Esophagus muscularis mucosa (tissue), 4 donors: ENCODE results near the gene OSBPL3. TPM values are rescaled to one million over a fixed set of nuclear protein-coding genes. Genes with fewer than 3 reads are reported as not detected.

ENCODE experiments used
- DNase-seq: peaks from one replicate; pipeline ENCODE4 v3.0.0-alpha.2; 2017; ENCODE audit errors: extremely low spot score
- H3K27ac ChIP-seq, 4 donors: fragments of 200-600 bp; sonication (generic); replicated peaks in 1 of 4; 1 replicate in 3 of 4; 2 replicates in 1 of 4; pipeline ENCODE4 v1.5.1; 2016 to 2019; ENCODE audit warnings: mild to moderate bottlenecking in 1 of 4
- H3K27me3 ChIP-seq, 4 donors: fragments of 200-600 bp; sonication (generic); one replicate each; pipeline versions ENCODE4 v1.5.1 to v1.6.0; 2016 to 2019
- H3K36me3 ChIP-seq, 4 donors: fragments of 200-600 bp; sonication (generic); one replicate each; pipeline ENCODE4 v1.5.1; 2016 to 2019
- H3K4me1 ChIP-seq, 4 donors: fragments of 200-600 bp; sonication (generic); one replicate each; pipeline ENCODE4 v1.5.1; 2016 to 2019
- H3K4me3 ChIP-seq, 4 donors: fragments of 200-600 bp; sonication (generic); 1 replicate in 2 of 4; 2 replicates in 2 of 4; pipeline ENCODE4 v1.5.1; 2016 to 2019; ENCODE audit warnings: mild to moderate bottlenecking in 4 of 4, moderate library complexity in 1 of 4
- H3K9me3 ChIP-seq, 4 donors: fragments of 200-600 bp; sonication (generic); 1 replicate in 3 of 4; 2 replicates in 1 of 4; pipeline ENCODE4 v1.5.1; 2016 to 2019
- CTCF ChIP-seq, 3 experiments: fragments of 200-600 bp in 2 of 3; fragments of 450-650 bp in 1 of 3; sonication (generic) in 2 of 3; IDR thresholded peaks; one replicate each; pipeline ENCODE4 v1.5.1; 2017 to 2019; ENCODE audit warnings: antibody characterized with exemption in 3 of 3, mild to moderate bottlenecking in 2 of 3, moderate library complexity in 1 of 3
- EP300 ChIP-seq: sonication (generic); formaldehyde crosslinking; IDR thresholded peaks from one replicate; pipeline ENCODE4 v1.6.1; 2017; ENCODE audit warnings: antibody characterized with exemption
- POLR2A ChIP-seq: fragments of 450-650 bp; IDR thresholded peaks from one replicate; pipeline ENCODE4 v1.6.1; 2017; ENCODE audit warnings: antibody characterized with exemption, moderate library complexity, mild to moderate bottlenecking, low read depth
- POLR2AphosphoS5 ChIP-seq, 2 donors: sonication (generic); formaldehyde crosslinking; IDR thresholded peaks; one replicate each; pipeline ENCODE4 v1.6.1; 2017; ENCODE audit warnings: antibody characterized with exemption in 2 of 2
- WGBS: methylation state at CpG from one replicate; pipeline ENCODE4 v1.1.5; 2018; 5-methylcytosine and 5-hydroxymethylcytosine counted together
- intact Hi-C: fragments of 100-400 bp; cut with DNase I; formaldehyde crosslinking; loops from one replicate; pipeline ENCODE4 v1.15.1; 2023
- total RNA-seq, 4 donors: library from RNA; depleted of rRNA; stranded (reverse); fragments of >200 nt; gene quantifications; one replicate each; pipeline versions ENCODE4 v1.1.0 to v1.2.1, GENCODE V29; 2016

Gene OSBPL3
- total RNA-seq, 4 donors from 2014 or later, result 2.6 to 4.6 (median 3.3) TPM

DNA sequence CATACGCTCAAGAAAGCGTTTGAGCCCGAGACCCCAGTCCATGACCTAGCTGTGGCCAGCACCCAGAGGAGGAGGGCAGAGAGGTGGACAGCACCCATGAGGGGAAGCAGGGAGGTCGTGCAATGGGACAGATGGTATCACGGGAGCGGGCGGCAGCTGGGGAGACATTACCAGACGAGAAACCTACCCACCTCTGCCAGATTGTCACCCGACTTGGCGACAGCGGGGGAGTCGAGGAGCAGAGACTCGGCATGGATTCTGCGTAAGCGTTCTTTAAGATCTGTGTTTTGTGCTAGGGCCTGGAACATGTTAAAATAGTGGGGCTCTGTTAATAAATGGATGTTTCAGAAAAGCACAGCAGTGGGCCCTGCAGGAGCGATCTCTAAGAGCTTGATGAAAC, 131.1 kb downstream of the OSBPL3 start:
- Histone ChIP-seq H3K4me3 (no peak overlapping the region), H3K36me3 (peaks cover 0 to 9% (median 2%) of the 10 kb centered on the region in 4 donors), H3K27ac (no peak overlapping the region), H3K4me1 (no peaks in the 10 kb centered on the region), H3K9me3 (no peaks in the 10 kb centered on the region), H3K27me3 (no peaks in the 10 kb centered on the region)
- 90% methylated on average over 16 of the region's 16 CpGs for WGBS
- intact Hi-C loops, result no loop called here
- no peak for TF ChIP-seq POLR2A
- no peak for TF ChIP-seq POLR2AphosphoS5 (IDR thresholded peaks at IDR 0.05)
- no peak for TF ChIP-seq EP300
- TF ChIP-seq CTCF (IDR thresholded peaks at IDR 0.05), result no peak
- no peak for DNase-seq

DNA sequence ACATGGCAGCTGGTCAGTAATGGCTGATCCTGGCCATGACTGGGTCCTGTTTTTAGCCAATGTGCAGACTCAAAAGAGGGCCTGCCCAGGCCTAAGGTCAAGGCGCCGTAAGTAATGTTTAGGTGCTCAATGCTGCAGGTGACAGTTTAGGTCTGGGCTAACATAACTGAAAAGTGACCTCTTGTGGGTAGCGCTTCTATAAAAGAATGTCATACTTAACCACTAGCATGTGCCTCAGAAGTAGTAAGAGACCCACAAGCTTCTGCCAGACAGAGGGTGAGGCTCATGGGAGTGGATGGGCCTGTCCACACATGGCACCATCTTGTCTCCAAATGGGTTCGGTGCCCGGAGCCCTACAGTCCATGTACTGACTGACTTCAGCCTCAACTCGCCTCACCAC, 132.2 kb downstream of the OSBPL3 start:
- H3K27me3 ChIP-seq, result no peaks in the 10 kb centered on the region
- 97% methylated on average over 6 of the region's 6 CpGs for WGBS
- DNase-seq, result no peak
- H3K36me3 ChIP-seq, result peaks cover 0 to 9% (median 2%) of the 10 kb centered on the region in 4 donors
- H3K27ac ChIP-seq, result no peak overlapping the region
- no peaks in the 10 kb centered on the region for H3K4me1 ChIP-seq
- intact Hi-C loops, result no loop called here
- TF ChIP-seq EP300, result no peak
- no peak for TF ChIP-seq POLR2AphosphoS5 (IDR thresholded peaks at IDR 0.05)
- TF ChIP-seq POLR2A, result no peak
- TF ChIP-seq CTCF (IDR thresholded peaks at IDR 0.05), result no peak
- H3K4me3 ChIP-seq, result no peak overlapping the region
- H3K9me3 ChIP-seq, result no peaks in the 10 kb centered on the region

DNA sequence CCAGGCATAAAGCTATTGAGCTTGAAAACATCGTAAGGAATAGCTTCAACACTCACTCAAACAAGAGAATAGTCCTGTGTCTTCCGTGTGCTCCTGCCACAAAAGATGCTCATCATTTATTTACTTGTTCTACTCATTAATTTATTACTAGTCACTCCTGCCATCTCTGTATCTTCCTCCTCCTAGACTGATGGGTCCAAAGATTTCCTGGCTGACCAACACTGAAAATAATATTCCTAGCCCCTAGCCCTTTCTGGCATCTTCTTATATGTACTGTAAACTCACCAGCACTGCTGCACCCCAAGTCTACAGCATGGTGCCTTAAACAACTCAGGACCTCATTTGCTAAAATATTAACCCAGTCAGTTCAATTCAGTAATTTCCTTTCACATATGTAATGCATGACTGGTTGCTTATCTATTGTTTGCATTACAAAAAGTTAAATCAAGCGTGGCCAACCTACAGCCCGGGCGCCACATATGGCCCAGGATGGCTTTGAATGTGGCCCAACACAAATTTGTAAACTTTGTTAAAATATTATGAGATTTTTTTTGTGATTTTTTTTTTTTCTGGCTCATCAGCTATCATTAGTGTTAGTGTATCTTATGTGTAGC, 136.1 kb downstream of the OSBPL3 start:
- no peak overlapping the region for H3K4me3 ChIP-seq
- 96% methylated on average over 5 of the region's 5 CpGs for WGBS

GRCh38 chr7:24842449-24843241, 137.3 kb downstream of the OSBPL3 start:
- no peaks in the 10 kb centered on the region for H3K4me1 ChIP-seq
- H3K9me3 ChIP-seq, result no peaks in the 10 kb centered on the region
- no peak for TF ChIP-seq POLR2A
- TF ChIP-seq POLR2AphosphoS5 (IDR thresholded peaks at IDR 0.05), result no peak
- TF ChIP-seq EP300, result no peak
- no peak for TF ChIP-seq CTCF (IDR thresholded peaks at IDR 0.05)
- no peaks in the 10 kb centered on the region for H3K36me3 ChIP-seq
- WGBS, result 83% methylated on average over 5 of the region's 5 CpGs
- no peak overlapping the region for H3K4me3 ChIP-seq
- no peaks in the 10 kb centered on the region for H3K27me3 ChIP-seq
- no peak for DNase-seq
- intact Hi-C loops, result no loop called here
- no peak overlapping the region for H3K27ac ChIP-seq

More for the DNA sequence above, 136.1 kb downstream of the OSBPL3 start:
- Histone ChIP-seq H3K27ac (no peak overlapping the region), H3K9me3 (no peaks in the 10 kb centered on the region), H3K36me3 (peaks cover 0 to 1% (median 0%) of the 10 kb centered on the region in 4 donors), H3K27me3 (no peaks in the 10 kb centered on the region), H3K4me1 (no peaks in the 10 kb centered on the region)
- DNase-seq, result no peak
- intact Hi-C loops, result no loop called here
- TF ChIP-seq EP300 (no peak), CTCF (IDR thresholded peaks at IDR 0.05) (no peak), POLR2AphosphoS5 (IDR thresholded peaks at IDR 0.05) (no peak), POLR2A (no peak)
